GM23248 (cell line): ENCODE results near the gene TRIM9. TPM values are rescaled to one million over a fixed set of nuclear protein-coding genes. Genes with fewer than 3 reads are reported as not detected.

ENCODE experiments used
- DNase-seq: peaks from one replicate; pipeline ENCODE4 v3.0.0-alpha.2; 2015
- H2AFZ ChIP-seq: fragments of 200-600 bp; sonication (generic); 2 replicates; pipeline ENCODE4 v1.6.1; 2016; ENCODE audit warnings: antibody characterized with exemption
- H3F3A ChIP-seq: fragments of 200-600 bp; sonication (generic); 2 replicates; pipeline ENCODE4 v1.6.1; 2016; ENCODE audit warnings: mild to moderate bottlenecking, antibody characterized with exemption, mixed run types; ENCODE audit not compliant: insufficient read depth
- H3K27ac ChIP-seq: fragments of 200-600 bp; sonication (generic); 2 replicates; pipeline ENCODE4 v1.5.1; 2016; ENCODE audit warnings: mild to moderate bottlenecking
- H3K27me3 ChIP-seq: fragments of 200-600 bp; sonication (generic); replicated peaks from 2 replicates; pipeline ENCODE4 v1.6.1; 2016; ENCODE audit warnings: mild to moderate bottlenecking; ENCODE audit not compliant: insufficient read depth
- H3K36me3 ChIP-seq: fragments of 200-600 bp; sonication (generic); 2 replicates; pipeline ENCODE4 v1.6.1; 2016; ENCODE audit warnings: low read depth, mild to moderate bottlenecking
- H3K4me1 ChIP-seq: fragments of 200-600 bp; sonication (generic); 2 replicates; pipeline ENCODE4 v1.6.1; 2016; ENCODE audit warnings: mild to moderate bottlenecking; ENCODE audit not compliant: insufficient read depth
- H3K4me2 ChIP-seq: fragments of 200-600 bp; sonication (generic); one replicate; pipeline ENCODE4 v1.6.1; 2016; ENCODE audit warnings: mild to moderate bottlenecking; ENCODE audit not compliant: unreplicated experiment
- H3K4me3 ChIP-seq: fragments of 200-600 bp; sonication (generic); 2 replicates; pipeline ENCODE4 v1.5.1; 2016; ENCODE audit warnings: mild to moderate bottlenecking
- H3K79me2 ChIP-seq: fragments of 200-600 bp; sonication (generic); 2 replicates; pipeline ENCODE4 v1.6.1; 2016; ENCODE audit warnings: mild to moderate bottlenecking; ENCODE audit not compliant: insufficient read depth
- H3K9ac ChIP-seq: fragments of 200-600 bp; sonication (generic); 2 replicates; pipeline ENCODE4 v1.6.1; 2016; ENCODE audit warnings: mild to moderate bottlenecking
- H3K9me2 ChIP-seq: fragments of 200-600 bp; sonication (generic); 2 replicates; pipeline ENCODE4 v1.6.1; 2016; ENCODE audit warnings: mixed run types, mild to moderate bottlenecking, moderate library complexity; ENCODE audit not compliant: insufficient read depth
- H3K9me3 ChIP-seq: fragments of 200-600 bp; sonication (generic); one replicate; pipeline ENCODE4 v1.6.1; 2017; ENCODE audit warnings: low read depth
- H4K20me1 ChIP-seq: fragments of 200-600 bp; sonication (generic); 2 replicates; pipeline ENCODE4 v1.6.0; 2016; ENCODE audit not compliant: insufficient read depth
- EZH2 ChIP-seq: fragments of 200-600 bp; sonication (generic); IDR thresholded peaks from 2 replicates; pipeline ENCODE4 v1.6.1; 2018; ENCODE audit warnings: antibody characterized with exemption, mild to moderate bottlenecking; ENCODE audit not compliant: insufficient read depth, poor library complexity, severe bottlenecking
- EZH2phosphoT487 ChIP-seq: fragments of 200-600 bp; sonication (generic); IDR thresholded peaks from 2 replicates; pipeline ENCODE4 v1.6.1; 2018; ENCODE audit warnings: antibody characterized with exemption, moderate library complexity, mild to moderate bottlenecking, low read depth; ENCODE audit not compliant: insufficient read depth
- WGBS, 2 experiments: methylation state at CpG; one replicate each; pipeline ENCODE4 v1.1.6; 2015 to 2017; ENCODE audit warnings: low lambda C conversion rate in 2 of 2, low coverage in 1 of 2; ENCODE audit errors: missing lambda C conversion rate in 2 of 2; 5-methylcytosine and 5-hydroxymethylcytosine counted together
- in situ Hi-C: fragments of 300-500 bp; cut with MboI; formaldehyde crosslinking; loops from 2 replicates; pipeline ENCODE4 v1.15.0; 2020
- polyA plus RNA-seq: library from polyadenylated mRNA; unstranded; fragments of >200 nt; fragmentation: Nextera tagmentation; extraction: Ambion mirVana; gene quantifications from 2 replicates; pipeline ENCODE4 v1.2.1, GENCODE V29; 2016
- total RNA-seq: library from RNA; depleted of rRNA; stranded (reverse); fragments of >200 nt; shearing (Covaris generic); gene quantifications from 2 replicates; pipeline ENCODE4 v1.2.3, GENCODE V29; 2014; rRNA removed

TRIM9 gene
- total and polyA plus RNA-seq, 2 experiments from 2014 or later: 0.25 to 0.32 TPM

- Histone ChIP-seq H3K9ac (no peak overlapping the region), H3K9me2 (no peaks in the 10 kb centered on the region), H3K4me3 (no peak overlapping the region), H3K4me1 (peaks cover 33% of the 10 kb centered on the region), H2AFZ (no peak overlapping the region), H4K20me1 (no peaks in the 10 kb centered on the region; the same call in 1 of the 2 replicates), H3F3A (peaks cover 13% of the 10 kb centered on the region), H3K79me2 (no peaks in the 10 kb centered on the region), H3K36me3 (peaks cover 17% of the 10 kb centered on the region), H3K27me3 (no peaks in the 10 kb centered on the region), H3K27ac (no peak overlapping the region), H3K4me2 (no peak overlapping the region), H3K9me3 (no peaks in the 10 kb centered on the region)
- DNase-seq: no peak
- in situ Hi-C loops: no loop called here
- 97 to 100% methylated on average over 2 of the region's 2 CpGs for WGBS, 2 experiments
- TF ChIP-seq EZH2phosphoT487: no peak
- no peak for TF ChIP-seq EZH2
Observed at GRCh38 chr14:50929506-50929905, 165.4 kb downstream of the TRIM9 start.

GRCh38 chr14:50928002-50928635, 166.8 kb downstream of the TRIM9 start:
- in situ Hi-C loops: no loop called here
- H3K9me3 ChIP-seq: no peaks in the 10 kb centered on the region
- TF ChIP-seq EZH2phosphoT487 (no peak), EZH2 (no peak)
- peaks cover 13% of the 10 kb centered on the region for H3F3A ChIP-seq
- H3K36me3 ChIP-seq: peaks cover 26% of the 10 kb centered on the region
- no peaks in the 10 kb centered on the region for H3K79me2 ChIP-seq
- peak overlapping the region; percentile 67 for H3K27ac ChIP-seq
- H2AFZ ChIP-seq: no peak overlapping the region
- peak overlapping the region; percentile 62 for H3K4me2 ChIP-seq
- H3K27me3 ChIP-seq: no peaks in the 10 kb centered on the region
- no peaks in the 10 kb centered on the region; the same call in 1 of the 2 replicates for H4K20me1 ChIP-seq
- peaks cover 28% of the 10 kb centered on the region for H3K4me1 ChIP-seq
- H3K9ac ChIP-seq: peak overlapping the region; percentile 43
- no peak overlapping the region for H3K4me3 ChIP-seq
- DNase-seq: peak; percentile 97
- WGBS, 2 experiments: 34% methylated on average over 6 of the region's 6 CpGs
- H3K9me2 ChIP-seq: no peaks in the 10 kb centered on the region

GRCh38 chr14:50926851-50927386, 168.0 kb downstream of the TRIM9 start:
- Histone ChIP-seq H3K27me3 (no peaks in the 10 kb centered on the region), H3K4me1 (peaks cover 21% of the 10 kb centered on the region), H3K4me3 (no peak overlapping the region), H3F3A (peaks cover 13% of the 10 kb centered on the region), H3K4me2 (no peak overlapping the region), H3K27ac (no peak overlapping the region), H3K79me2 (no peaks in the 10 kb centered on the region), H4K20me1 (no peaks in the 10 kb centered on the region; the same call in 1 of the 2 replicates), H2AFZ (no peak overlapping the region), H3K9me2 (no peaks in the 10 kb centered on the region), H3K9ac (no peak overlapping the region), H3K36me3 (peaks cover 30% of the 10 kb centered on the region), H3K9me3 (no peaks in the 10 kb centered on the region)
- in situ Hi-C loops: no loop called here
- 98 to 100% methylated on average over 3 of the region's 3 CpGs for WGBS, 2 experiments
- DNase-seq: no peak
- no peak for TF ChIP-seq EZH2
- TF ChIP-seq EZH2phosphoT487: no peak

Other genes starting within 250 kb of the TRIM9 start
- not detected in 2 replicates for gene ABHD12B, start 223.1 kb downstream of the TRIM9 start, total RNA-seq
- gene ABHD12B, start 223.1 kb downstream of the TRIM9 start, polyA plus RNA-seq: 0.31 TPM in 1 of 2 replicates, not detected in the other
- gene PYGL, start 150.6 kb downstream of the TRIM9 start, total RNA-seq: 42.6 and 52.6 TPM in 2 replicates
- gene PYGL, start 150.6 kb downstream of the TRIM9 start, polyA plus RNA-seq: 55.8 and 56.2 TPM in 2 replicates
- gene TMX1, start 145.1 kb upstream of the TRIM9 start, total RNA-seq: 54.8 and 55.8 TPM in 2 replicates
- gene TMX1, start 145.1 kb upstream of the TRIM9 start, polyA plus RNA-seq: 67.9 and 74.1 TPM in 2 replicates